ENCODE measurements around the gene TANK.
"Not testable (repeated sequence)": the region's sequence is repeated elsewhere in the genome, so short reads cannot be mapped to it uniquely, and the experiment has no call there.

TANK gene, protein sequence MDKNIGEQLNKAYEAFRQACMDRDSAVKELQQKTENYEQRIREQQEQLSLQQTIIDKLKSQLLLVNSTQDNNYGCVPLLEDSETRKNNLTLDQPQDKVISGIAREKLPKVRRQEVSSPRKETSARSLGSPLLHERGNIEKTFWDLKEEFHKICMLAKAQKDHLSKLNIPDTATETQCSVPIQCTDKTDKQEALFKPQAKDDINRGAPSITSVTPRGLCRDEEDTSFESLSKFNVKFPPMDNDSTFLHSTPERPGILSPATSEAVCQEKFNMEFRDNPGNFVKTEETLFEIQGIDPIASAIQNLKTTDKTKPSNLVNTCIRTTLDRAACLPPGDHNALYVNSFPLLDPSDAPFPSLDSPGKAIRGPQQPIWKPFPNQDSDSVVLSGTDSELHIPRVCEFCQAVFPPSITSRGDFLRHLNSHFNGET

DNA sequence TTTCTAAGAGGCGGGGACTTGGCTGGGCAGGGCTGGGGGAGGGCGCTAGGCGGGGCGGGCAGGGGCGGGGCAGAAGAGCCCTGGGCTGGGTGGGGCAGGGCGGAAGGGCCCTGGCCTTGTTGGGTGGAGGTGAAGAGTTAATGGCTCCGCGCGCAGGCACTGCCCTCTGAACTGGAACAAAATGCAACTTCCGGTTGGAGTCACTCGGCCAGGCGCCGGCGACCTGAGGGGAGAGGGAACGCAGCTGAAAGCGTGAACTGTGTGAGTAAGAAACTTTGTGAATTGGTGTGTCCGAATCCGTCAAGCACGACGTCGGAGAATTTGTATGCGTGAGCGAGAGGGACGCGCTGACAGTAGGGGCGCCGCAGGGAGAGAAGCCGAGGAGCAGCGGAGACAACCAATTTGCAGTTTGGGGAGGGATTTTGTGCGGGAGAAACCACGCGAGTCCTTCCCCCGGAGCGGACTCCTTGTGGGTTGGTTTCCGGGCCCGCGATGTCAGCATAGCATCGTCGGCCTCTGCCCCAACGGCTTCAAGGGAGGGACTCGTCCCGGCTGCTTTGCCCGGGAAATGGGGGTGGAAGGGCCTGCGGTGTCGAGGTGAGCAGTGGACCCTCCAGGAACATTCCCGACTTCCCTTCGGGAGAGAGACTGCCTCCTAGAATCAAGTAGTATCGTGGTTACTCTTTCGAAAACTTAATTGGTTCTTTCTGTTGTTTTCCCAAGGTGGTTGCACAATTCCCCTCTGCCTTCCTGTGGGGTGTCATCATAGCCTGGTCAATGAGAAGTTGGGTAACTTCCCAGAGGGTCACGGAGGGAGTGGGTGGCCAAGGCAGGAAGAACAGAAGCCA is at the start of gene TANK:
TSS of gene TANK (plus strand) at position 203 of the 848 bp plus-strand sequence. CDS start 19,235 bp downstream, outside the sequence.
- peak; percentile 84 for DNase-seq

- no peak for DNase-seq
Observed at GRCh38 chr2:161111531-161111930, 48.7 kb upstream of the TANK start.

DNA sequence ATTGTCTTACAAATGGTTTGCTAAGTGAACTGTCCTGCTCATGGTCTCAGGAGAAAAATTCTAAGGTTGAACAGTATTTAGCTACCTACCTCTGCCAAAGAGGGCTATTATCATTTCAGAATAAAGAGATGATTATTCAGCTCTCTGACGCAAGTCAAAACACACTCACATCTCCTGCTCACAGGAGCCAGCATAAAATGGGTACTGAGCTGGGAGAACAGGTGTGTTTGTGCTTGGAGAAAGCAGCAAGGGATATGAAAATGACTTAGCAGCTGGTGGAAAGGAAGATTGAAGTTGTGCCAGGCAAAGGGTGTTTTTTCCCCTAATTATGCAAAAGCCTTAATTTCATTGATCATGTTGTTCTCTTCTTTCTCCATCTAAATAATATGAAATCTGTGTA is 47.3 kb upstream of the TANK start:
- DNase-seq = no peak

DNA sequence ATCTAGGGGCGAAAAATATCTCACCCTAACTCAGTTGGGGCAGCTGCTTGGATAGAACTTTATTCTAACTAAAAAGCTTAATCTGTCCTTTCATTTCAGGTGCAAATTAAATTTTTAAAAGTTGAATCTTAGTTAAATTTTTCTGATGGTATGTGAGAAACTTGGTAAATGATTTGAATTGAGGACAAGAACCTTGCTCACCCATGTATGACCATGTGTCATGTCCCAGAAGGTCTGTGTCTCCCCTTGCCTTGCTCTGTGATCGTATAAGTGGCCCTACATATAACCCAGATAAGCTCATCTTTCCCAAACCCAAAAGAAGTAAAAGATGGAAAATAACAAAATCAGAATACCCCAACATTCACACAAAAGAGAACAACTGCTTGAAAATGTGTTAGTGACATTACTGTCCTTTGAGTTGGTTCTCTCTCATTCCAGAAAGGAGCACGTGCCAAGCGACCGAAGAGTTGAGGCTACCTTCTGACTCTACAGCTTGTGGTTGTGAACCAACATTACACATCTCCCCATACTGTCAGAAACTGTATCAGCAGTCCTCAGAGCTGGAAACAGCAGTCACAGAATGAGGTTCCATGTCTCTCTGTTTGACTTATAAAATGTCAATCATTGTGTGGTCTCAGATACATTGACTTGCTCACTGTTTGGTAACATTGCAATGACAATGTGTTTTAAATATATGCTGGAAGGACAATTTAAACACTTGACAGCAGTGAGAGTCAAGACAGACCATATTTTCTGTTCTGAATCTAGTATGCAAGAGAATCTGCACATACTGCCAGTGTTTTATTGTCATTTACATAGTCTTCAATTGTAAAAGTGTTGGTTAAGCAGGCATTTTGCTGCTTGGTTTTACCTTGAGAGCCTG is 46.3 kb upstream of the TANK start:
- no peak for DNase-seq

DNA sequence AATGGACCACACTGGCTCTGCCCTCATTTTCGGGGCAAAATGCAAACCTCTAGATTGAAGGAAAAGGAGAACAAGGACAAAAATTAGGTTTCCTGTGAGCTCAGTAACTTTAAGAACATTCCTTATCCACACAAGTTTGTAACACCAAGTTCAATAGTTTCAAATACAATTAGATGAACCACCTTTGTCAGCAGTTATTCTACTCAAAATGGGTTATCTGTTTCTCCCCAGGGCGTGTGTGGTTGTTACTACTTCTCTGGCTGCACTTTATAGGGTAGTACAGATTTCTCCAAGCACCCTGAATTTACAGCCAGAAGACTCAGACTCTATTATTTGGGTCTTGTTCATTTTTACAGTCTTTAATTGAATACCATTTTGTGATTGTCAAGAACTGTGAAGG is 45.0 kb upstream of the TANK start:
- no peak for DNase-seq

DNA sequence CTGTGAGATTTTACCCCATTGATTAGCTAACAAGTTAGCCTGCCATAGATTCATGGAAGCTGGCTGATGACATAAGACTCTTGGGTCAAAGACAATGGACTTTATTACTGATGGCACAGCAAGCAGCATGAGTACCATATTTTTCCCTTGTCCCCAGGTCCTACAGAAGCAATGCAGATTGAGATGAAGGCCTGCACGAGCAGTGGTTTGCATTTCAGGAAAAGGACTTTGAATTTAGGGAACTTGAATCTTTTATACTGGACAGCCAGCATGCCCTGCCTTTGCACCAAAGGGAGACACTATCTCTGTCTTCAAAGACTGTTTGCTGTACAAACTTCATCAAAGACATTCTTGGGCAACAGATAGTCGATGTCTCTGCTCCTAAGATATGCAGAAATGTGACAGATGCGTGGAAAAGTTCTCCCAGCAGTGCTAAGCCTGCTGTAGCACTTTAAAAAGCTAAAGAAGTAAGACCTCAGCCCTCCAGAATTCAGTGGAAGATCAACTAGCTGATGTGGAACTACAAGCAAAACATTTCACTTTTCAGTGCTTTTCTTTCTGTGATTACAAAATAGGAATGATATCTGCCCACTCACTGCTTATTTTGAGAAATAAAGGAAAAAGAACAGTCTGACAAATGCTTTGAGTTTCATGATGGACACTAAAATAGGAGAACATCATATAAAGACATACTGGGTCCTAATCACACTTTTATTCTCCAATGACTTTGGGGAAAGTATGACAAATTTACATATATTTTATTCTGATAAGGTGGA is 44.4 kb upstream of the TANK start:
- no peak for DNase-seq

GRCh38 chr2:161116509-161116908 is 43.7 kb upstream of the TANK start:
- DNase-seq = no peak

DNA sequence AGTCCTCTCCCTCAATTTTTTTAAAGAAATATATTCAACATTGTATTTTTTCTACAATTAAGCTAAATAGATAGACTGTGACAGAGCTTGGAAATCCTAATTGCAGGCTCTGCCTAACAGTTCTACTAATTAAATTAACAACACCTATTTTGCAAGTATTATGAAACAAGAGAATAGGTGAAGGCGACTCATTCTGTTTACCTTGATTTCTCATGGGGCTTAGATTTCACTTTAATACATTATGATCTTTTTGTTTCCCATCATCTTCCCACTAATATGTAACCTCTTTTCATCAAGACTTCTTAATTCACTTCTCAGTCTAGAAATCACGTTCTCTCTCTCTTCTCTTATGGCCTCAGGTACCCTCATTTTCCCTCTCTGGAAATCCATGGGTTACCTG is 42.7 kb upstream of the TANK start:
- DNase-seq = no peak

- no peak for DNase-seq
Observed at GRCh38 chr2:161118722-161119121, 41.5 kb upstream of the TANK start.

DNA sequence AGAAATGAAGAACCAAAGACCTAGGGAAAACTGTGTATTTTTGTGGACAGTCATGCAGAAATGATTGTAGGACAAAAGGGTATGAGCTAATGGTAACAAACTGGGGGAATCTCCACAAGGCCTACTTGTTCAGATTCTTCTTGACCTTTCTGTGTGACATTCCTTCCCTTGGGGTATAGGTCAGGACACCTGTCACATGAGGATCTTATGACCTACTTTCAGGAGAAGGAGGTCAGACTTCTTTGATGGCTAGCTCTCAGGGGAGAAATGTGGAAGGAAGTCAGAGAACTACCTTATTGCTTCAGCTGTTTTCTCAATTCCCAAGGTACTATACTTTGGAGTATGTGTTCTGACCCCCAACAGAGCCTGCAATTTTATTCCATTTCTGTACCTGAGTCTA is 40.7 kb upstream of the TANK start:
- DNase-seq = no peak

DNA sequence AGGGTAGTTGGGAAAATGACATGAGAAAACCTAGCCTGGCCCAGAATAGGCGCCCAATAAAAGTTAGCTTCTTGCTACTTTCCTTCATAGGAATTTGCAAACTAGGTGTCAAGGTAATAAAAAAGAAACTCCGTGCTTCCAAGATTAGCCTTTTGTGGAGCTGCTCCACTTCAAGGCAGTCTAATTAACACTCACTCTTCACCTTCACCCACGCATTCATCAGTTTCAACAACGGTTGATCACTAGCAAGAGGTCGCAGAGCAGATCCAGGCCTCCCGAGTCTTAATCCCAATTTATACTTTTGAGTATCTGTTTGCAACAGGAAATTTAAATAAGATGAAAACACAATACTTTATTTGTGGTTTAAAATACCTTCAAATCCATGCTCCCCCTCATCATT is 39.5 kb upstream of the TANK start:
- no peak for DNase-seq

DNA sequence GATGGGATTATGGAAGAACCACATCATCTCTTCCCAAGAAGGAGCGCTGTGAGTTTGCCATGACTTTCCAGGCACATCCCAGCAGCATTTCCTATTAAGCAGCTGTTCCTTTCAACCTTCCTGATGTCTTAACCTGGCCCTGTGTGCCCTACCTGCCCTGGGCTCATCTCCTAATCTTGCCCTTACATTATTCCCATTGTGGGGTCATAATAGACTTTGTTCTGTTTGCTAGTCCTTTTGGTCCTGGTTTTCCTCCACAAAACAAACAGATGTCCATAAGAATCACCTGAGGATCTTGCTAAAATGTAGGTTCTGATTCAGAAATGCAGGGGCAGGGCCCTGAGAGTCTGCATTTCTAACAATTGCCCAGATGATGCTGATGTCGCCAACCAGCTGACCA is 38.6 kb upstream of the TANK start:
- DNase-seq = no peak

- no peak for DNase-seq
Observed at GRCh38 chr2:161122772-161123530, 37.3 kb upstream of the TANK start.

DNA sequence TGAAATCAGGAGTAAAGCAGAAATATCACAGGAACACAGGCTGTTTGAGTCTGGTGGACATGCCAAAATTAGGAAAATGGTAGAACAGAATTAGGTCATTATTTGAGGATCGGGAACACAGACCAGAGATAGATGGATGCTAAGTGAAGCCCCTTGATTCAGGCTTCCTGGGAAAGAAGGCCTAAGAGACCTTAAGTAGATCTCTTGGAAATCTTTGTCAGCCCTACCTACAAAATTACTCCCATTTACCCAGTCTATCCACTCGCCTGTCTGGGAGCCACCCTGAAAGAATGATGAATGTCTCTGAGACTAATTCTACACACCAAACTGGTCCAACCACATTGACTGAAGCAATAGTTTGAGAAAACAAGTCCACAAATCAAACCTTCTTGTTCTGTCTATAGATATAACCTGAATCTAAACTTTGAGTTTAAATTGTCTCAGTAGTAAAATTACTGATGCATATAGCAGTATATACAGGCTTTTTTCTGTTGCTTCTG is 36.6 kb upstream of the TANK start:
- DNase-seq = no peak

GRCh38 chr2:161124201-161124600 is 36.0 kb upstream of the TANK start:
- no peak for DNase-seq

DNA sequence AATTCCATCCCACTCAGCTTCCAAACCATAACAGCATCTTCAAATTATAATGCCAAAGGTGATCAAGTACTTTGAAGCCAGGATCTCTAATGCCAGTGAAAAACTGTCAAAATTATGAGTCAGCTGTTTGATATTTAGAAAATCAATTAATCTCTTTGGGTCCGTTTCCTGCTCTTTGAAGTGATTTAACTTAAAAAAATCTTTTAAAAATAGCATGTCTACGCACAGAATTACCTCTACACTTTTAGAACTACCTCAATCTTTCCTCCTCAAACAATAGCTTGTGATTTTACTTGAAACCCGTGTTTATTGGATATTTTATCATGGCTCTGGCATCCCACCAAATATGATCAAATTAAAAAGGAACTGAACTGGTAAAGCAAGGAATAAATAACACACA is 31.3 kb upstream of the TANK start:
- no peak for DNase-seq

DNA sequence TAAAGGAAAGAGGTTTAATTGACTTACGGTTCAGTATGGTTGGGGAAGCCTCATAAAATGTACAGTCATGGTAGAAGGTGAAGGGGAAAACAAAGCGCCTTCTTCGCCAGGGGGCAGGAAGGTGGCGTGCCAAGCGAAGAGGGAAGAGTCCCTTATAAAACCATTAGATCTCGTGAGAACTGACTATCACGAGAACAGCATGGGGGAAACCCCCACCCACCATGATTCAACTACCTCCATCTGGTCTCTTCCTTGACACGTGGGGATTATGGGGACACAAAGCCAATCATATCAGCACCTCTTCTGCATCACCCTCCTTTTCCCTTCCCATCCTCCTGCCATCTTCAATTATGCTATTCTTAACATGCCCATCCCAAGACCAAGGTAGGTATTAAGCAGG is 29.9 kb upstream of the TANK start:
- DNase-seq = no peak

- DNase-seq = no peak
Observed at GRCh38 chr2:161131074-161131680, 29.1 kb upstream of the TANK start.

- no peak for DNase-seq
Observed at GRCh38 chr2:161131804-161132203, 28.4 kb upstream of the TANK start.

GRCh38 chr2:161132384-161132783 is 27.8 kb upstream of the TANK start:
- DNase-seq = not testable (repeated sequence)

DNA sequence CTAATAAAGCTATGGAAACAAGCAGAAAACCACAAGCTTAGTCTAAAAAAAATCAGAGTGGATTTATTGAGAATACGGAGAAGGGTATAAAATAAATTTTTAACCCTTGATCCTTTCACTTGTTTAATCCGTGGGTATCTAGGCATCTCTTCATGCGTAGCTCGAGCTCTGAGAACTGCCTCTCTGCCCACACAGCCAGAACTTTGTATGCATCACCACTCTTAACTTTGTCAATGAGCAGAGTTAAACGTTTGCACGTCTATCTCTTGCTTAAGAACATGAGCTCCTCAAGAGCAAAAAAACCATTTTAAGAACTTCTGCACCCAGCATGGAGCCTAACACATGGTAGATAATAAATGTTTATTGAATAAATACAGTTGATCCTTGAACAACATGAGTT is 26.9 kb upstream of the TANK start:
- DNase-seq = no peak
